ENCODE measurements around the gene SGTB. TPM values are rescaled to one million over a fixed set of nuclear protein-coding genes. Genes with fewer than 3 reads are reported as not detected.

The SGTB gene
- polyA plus RNA-seq, 1 donor from 2014 or later, result 9.6 TPM

GRCh38 chr5:65640240-65640639 lies 81.7 kb downstream of the SGTB start:
- TF ChIP-seq SMC3 (conservative IDR thresholded peaks at IDR 0.05; ENCODE audit: poor library complexity), result no peak
- TF ChIP-seq EP300 (conservative IDR thresholded peaks at IDR 0.05; ENCODE audit: poor library complexity, severe bottlenecking), result no peak
- no peak for TF ChIP-seq REST (IDR thresholded peaks at IDR 0.05; ENCODE audit: borderline replicate concordance)
- no peak for TF ChIP-seq POLR2AphosphoS5 (IDR thresholded peaks at IDR 0.05)
- no peak for TF ChIP-seq TAF1 (IDR thresholded peaks at IDR 0.05; ENCODE audit: low read depth)
- TF ChIP-seq RAD21 (conservative IDR thresholded peaks at IDR 0.05), result no peak
- TF ChIP-seq EZH2 (IDR thresholded peaks at IDR 0.05; ENCODE audit: borderline replicate concordance, insufficient read depth, low read length, poor library complexity, severe bottlenecking), result no peak
- TF ChIP-seq CTCF (IDR thresholded peaks at IDR 0.05; ENCODE audit: poor library complexity, severe bottlenecking), result no peak
- TF ChIP-seq MXI1 (conservative IDR thresholded peaks at IDR 0.05; ENCODE audit: poor library complexity, severe bottlenecking), result no peak
- Histone ChIP-seq H3K9me3 (ENCODE audit: low read length) (no peaks in the 10 kb centered on the region), H3K27me3 (ENCODE audit: insufficient read depth, low read depth, low read length) (no peaks in the 10 kb centered on the region), H3K9ac (ENCODE audit: low read length) (no peak overlapping the region), H3K36me3 (ENCODE audit: insufficient read depth, low read length) (no peaks in the 10 kb centered on the region), H3K9me2 (ENCODE audit: insufficient read depth, low read length) (no peaks in the 10 kb centered on the region), H3K4me3 (ENCODE audit: low read length) (no peak overlapping the region), H3F3A (ENCODE audit: insufficient read depth, low read length, poor library complexity, severe bottlenecking) (no peaks in the 10 kb centered on the region), H3K27ac (ENCODE audit: low read length) (no peak overlapping the region), H3K4me2 (ENCODE audit: low read length) (no peak overlapping the region), H2AFZ (ENCODE audit: low read depth, low read length) (no peak overlapping the region), H4K20me1 (ENCODE audit: insufficient read depth) (no peaks in the 10 kb centered on the region), H3K79me2 (replicated peaks; ENCODE audit: insufficient read depth, low read length) (no peaks in the 10 kb centered on the region)

DNA sequence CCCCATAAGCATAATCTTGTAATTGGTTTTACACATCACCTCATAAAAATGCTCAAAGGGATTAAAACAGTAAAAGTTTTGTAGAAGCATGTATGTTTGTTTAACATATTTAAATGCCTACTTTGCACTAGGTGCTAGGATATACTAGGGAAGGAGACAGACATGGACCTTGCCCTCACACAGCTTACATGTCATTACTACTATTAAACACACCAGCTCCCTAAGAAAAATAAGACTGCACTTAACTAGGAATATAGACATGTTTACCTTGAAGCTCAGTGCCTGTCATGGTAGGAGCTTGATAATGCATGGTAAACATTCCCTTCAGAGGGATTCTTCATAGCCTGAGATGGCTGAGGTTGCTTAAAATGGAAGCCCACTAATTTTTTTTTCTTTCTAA lies 90.9 kb downstream of the SGTB start:
- Histone ChIP-seq H2AFZ (ENCODE audit: low read depth, low read length) (no peak overlapping the region), H3F3A (ENCODE audit: insufficient read depth, low read length, poor library complexity, severe bottlenecking) (no peaks in the 10 kb centered on the region), H3K4me2 (ENCODE audit: low read length) (no peak overlapping the region), H3K9me2 (ENCODE audit: insufficient read depth, low read length) (no peaks in the 10 kb centered on the region), H3K79me2 (replicated peaks; ENCODE audit: insufficient read depth, low read length) (peaks cover 43% of the 10 kb centered on the region), H4K20me1 (ENCODE audit: insufficient read depth) (no peaks in the 10 kb centered on the region), H3K36me3 (ENCODE audit: insufficient read depth, low read length) (no peaks in the 10 kb centered on the region), H3K27me3 (ENCODE audit: insufficient read depth, low read depth, low read length) (no peaks in the 10 kb centered on the region), H3K4me3 (ENCODE audit: low read length) (no peak overlapping the region), H3K9ac (ENCODE audit: low read length) (no peak overlapping the region), H3K9me3 (ENCODE audit: low read length) (no peaks in the 10 kb centered on the region), H3K27ac (ENCODE audit: low read length) (no peak overlapping the region)
- no peak for TF ChIP-seq CTCF (IDR thresholded peaks at IDR 0.05; ENCODE audit: poor library complexity, severe bottlenecking)
- TF ChIP-seq RAD21 (conservative IDR thresholded peaks at IDR 0.05), result no peak
- TF ChIP-seq SMC3 (conservative IDR thresholded peaks at IDR 0.05; ENCODE audit: poor library complexity), result no peak
- TF ChIP-seq POLR2AphosphoS5 (IDR thresholded peaks at IDR 0.05), result no peak
- no peak for TF ChIP-seq TAF1 (IDR thresholded peaks at IDR 0.05; ENCODE audit: low read depth)
- no peak for TF ChIP-seq EZH2 (IDR thresholded peaks at IDR 0.05; ENCODE audit: borderline replicate concordance, insufficient read depth, low read length, poor library complexity, severe bottlenecking)
- TF ChIP-seq EP300 (conservative IDR thresholded peaks at IDR 0.05; ENCODE audit: poor library complexity, severe bottlenecking), result no peak
- no peak for TF ChIP-seq REST (IDR thresholded peaks at IDR 0.05; ENCODE audit: borderline replicate concordance)
- no peak for TF ChIP-seq MXI1 (conservative IDR thresholded peaks at IDR 0.05; ENCODE audit: poor library complexity, severe bottlenecking)
